Duodenal mucosa (tissue), 2 donors: ENCODE measurements around the gene ARHGAP15.
"Not testable (repeated sequence)": the region's sequence is repeated elsewhere in the genome, so short reads cannot be mapped to it uniquely, and the experiment has no call there.

ENCODE experiments used
- H3K27ac ChIP-seq: one replicate; pipeline ENCODE4 v1.7.0; 2013; ENCODE audit warnings: low read depth, low read length
- H3K27me3 ChIP-seq, 2 donors: one replicate each; pipeline ENCODE4 v1.7.0; 2013; ENCODE audit warnings: low read length in 2 of 2, control low read depth in 1 of 2; ENCODE audit not compliant: insufficient read depth in 2 of 2, control insufficient read depth in 1 of 2
- H3K36me3 ChIP-seq, 2 donors: one replicate each; pipeline ENCODE4 v1.7.0; 2013; ENCODE audit warnings: low read length in 2 of 2, control low read depth in 1 of 2; ENCODE audit not compliant: insufficient read depth in 2 of 2, control insufficient read depth in 1 of 2
- H3K4me1 ChIP-seq, 2 donors: one replicate each; pipeline ENCODE4 v1.7.0; 2013; ENCODE audit warnings: low read length in 2 of 2, control low read depth in 1 of 2; ENCODE audit not compliant: insufficient read depth in 2 of 2, control insufficient read depth in 1 of 2
- H3K4me3 ChIP-seq, 2 donors: one replicate each; pipeline ENCODE4 v1.7.0; 2013; ENCODE audit warnings: low read length in 2 of 2, low read depth in 1 of 2
- H3K9ac ChIP-seq, 2 donors: one replicate each; pipeline ENCODE4 v1.7.0; 2013; ENCODE audit warnings: low read length in 2 of 2, low read depth in 1 of 2
- H3K9me3 ChIP-seq, 2 donors: one replicate each; pipeline ENCODE4 v1.7.0; 2013; ENCODE audit warnings: low read length in 2 of 2, control low read depth in 1 of 2; ENCODE audit not compliant: control insufficient read depth in 1 of 2

ARHGAP15 gene

GRCh38 chr2:143128681-143129580 lies at the start of gene ARHGAP15:
Gene ARHGAP15 (plus strand): TSS chr2:143129419.
- H3K9ac ChIP-seq = peak within 1 kb of the TSS; percentile 50 to 72
- H3K4me3 ChIP-seq = peak within 1 kb of the TSS; percentile 44 to 46
- H3K4me1 ChIP-seq = no peaks in the 10 kb centered on the region
- no peaks in the 10 kb centered on the region for H3K9me3 ChIP-seq
- H3K27me3 ChIP-seq = no peaks in the 10 kb centered on the region
- H3K36me3 ChIP-seq = no peaks in the 10 kb centered on the region
- peak within 1 kb of the TSS; percentile 61 for H3K27ac ChIP-seq

GRCh38 chr2:143081616-143082015 lies 47.6 kb upstream of the ARHGAP15 start:
- no peak overlapping the region for H3K27ac ChIP-seq
- no peaks in the 10 kb centered on the region for H3K9me3 ChIP-seq
- no peaks in the 10 kb centered on the region for H3K27me3 ChIP-seq
- no peak overlapping the region for H3K4me3 ChIP-seq
- H3K4me1 ChIP-seq = no peaks in the 10 kb centered on the region
- H3K9ac ChIP-seq = no peak overlapping the region
- H3K36me3 ChIP-seq = no peaks in the 10 kb centered on the region

- Histone ChIP-seq H3K9me3 (no peaks in the 10 kb centered on the region), H3K4me3 (no peak overlapping the region), H3K4me1 (no peaks in the 10 kb centered on the region), H3K27me3 (no peaks in the 10 kb centered on the region), H3K36me3 (no peaks in the 10 kb centered on the region), H3K27ac (no peak overlapping the region), H3K9ac (no peak overlapping the region)
Measured at GRCh38 chr2:143083636-143084035, 45.6 kb upstream of the ARHGAP15 start.

GRCh38 chr2:143084462-143084861 lies 44.8 kb upstream of the ARHGAP15 start:
- no peak overlapping the region for H3K9ac ChIP-seq
- H3K27me3 ChIP-seq = no peaks in the 10 kb centered on the region
- no peaks in the 10 kb centered on the region for H3K36me3 ChIP-seq
- no peaks in the 10 kb centered on the region for H3K9me3 ChIP-seq
- H3K4me3 ChIP-seq = no peak overlapping the region
- no peak overlapping the region for H3K27ac ChIP-seq
- no peaks in the 10 kb centered on the region for H3K4me1 ChIP-seq

- Histone ChIP-seq H3K9me3 (no peaks in the 10 kb centered on the region), H3K36me3 (no peaks in the 10 kb centered on the region), H3K27me3 (no peaks in the 10 kb centered on the region), H3K9ac (no peak overlapping the region), H3K4me1 (no peaks in the 10 kb centered on the region), H3K4me3 (no peak overlapping the region), H3K27ac (no peak overlapping the region)
Measured at GRCh38 chr2:143085125-143085784, 44.0 kb upstream of the ARHGAP15 start.

GRCh38 chr2:143087033-143087432 lies 42.2 kb upstream of the ARHGAP15 start:
- H3K4me1 ChIP-seq = no peaks in the 10 kb centered on the region
- H3K27me3 ChIP-seq = no peaks in the 10 kb centered on the region
- H3K9ac ChIP-seq = no peak overlapping the region
- no peak overlapping the region for H3K27ac ChIP-seq
- H3K9me3 ChIP-seq = no peaks in the 10 kb centered on the region
- H3K4me3 ChIP-seq = no peak overlapping the region
- no peaks in the 10 kb centered on the region for H3K36me3 ChIP-seq

- H3K4me3 ChIP-seq = no peak overlapping the region
- no peak overlapping the region for H3K27ac ChIP-seq
Measured at GRCh38 chr2:143088388-143088787, 40.8 kb upstream of the ARHGAP15 start.

GRCh38 chr2:143089520-143089919 lies 39.7 kb upstream of the ARHGAP15 start:
- H3K36me3 ChIP-seq, H3K27ac ChIP-seq, H3K4me1 ChIP-seq, H3K4me3 ChIP-seq, H3K9ac ChIP-seq, H3K27me3 ChIP-seq, H3K9me3 ChIP-seq: not testable (repeated sequence)

More at GRCh38 chr2:143088388-143088787, 40.8 kb upstream of the ARHGAP15 start:
- no peaks in the 10 kb centered on the region for H3K36me3 ChIP-seq
- H3K9ac ChIP-seq = no peak overlapping the region
- no peaks in the 10 kb centered on the region for H3K27me3 ChIP-seq
- no peaks in the 10 kb centered on the region for H3K9me3 ChIP-seq
- H3K4me1 ChIP-seq = no peaks in the 10 kb centered on the region

GRCh38 chr2:143110758-143111428 lies 18.3 kb upstream of the ARHGAP15 start:
- H3K9me3 ChIP-seq = no peaks in the 10 kb centered on the region
- H3K36me3 ChIP-seq = no peaks in the 10 kb centered on the region
- no peak overlapping the region for H3K4me3 ChIP-seq
- no peak overlapping the region for H3K9ac ChIP-seq
- H3K27ac ChIP-seq = no peak overlapping the region
- H3K4me1 ChIP-seq = peaks cover 0 to 3% of the 10 kb centered on the region in 2 donors
- H3K27me3 ChIP-seq = no peaks in the 10 kb centered on the region

GRCh38 chr2:143117225-143117624 lies 12.0 kb upstream of the ARHGAP15 start:
- Histone ChIP-seq H3K9ac (no peak overlapping the region), H3K9me3 (no peaks in the 10 kb centered on the region), H3K36me3 (no peaks in the 10 kb centered on the region), H3K27ac (no peak overlapping the region), H3K4me1 (no peaks in the 10 kb centered on the region), H3K4me3 (no peak overlapping the region), H3K27me3 (no peaks in the 10 kb centered on the region)
